PC-3 (cell line): ENCODE results near the gene ST3GAL2.

ENCODE experiments used
- CTCF ChIP-seq: fragments of 300-600 bp; sonication (generic); conservative IDR thresholded peaks from 2 replicates; pipeline ENCODE4 v1.5.1; 2017; ENCODE audit warnings: antibody characterized with exemption, low read depth, mild to moderate bottlenecking, low read length
- EZH2phosphoT487 ChIP-seq: fragments of 300-600 bp; sonication (generic); IDR thresholded peaks from 2 replicates; pipeline ENCODE4 v1.6.1; 2018; ENCODE audit warnings: mild to moderate bottlenecking, antibody characterized with exemption, low read length, borderline replicate concordance

GRCh38 chr16:70418993-70419318 lies 19.9 kb downstream of the ST3GAL2 start:
- TF ChIP-seq EZH2phosphoT487, result no peak
- TF ChIP-seq CTCF, result no peak
